ENCODE measurements around the gene GPR62.

GPR62 gene

GRCh38 chr3:51934991-51935885 is 19.9 kb upstream of the GPR62 start:
- no peak overlapping the region for H3K27ac Mint-ChIP-seq
- peaks cover 67% of the 10 kb centered on the region for H3K36me3 Mint-ChIP-seq
- H3K9me3 Mint-ChIP-seq = no peaks in the 10 kb centered on the region
- DNase-seq (ENCODE audit: low spot score in 2 of 2) (peak in 1 of 2 donors; percentile 46), ATAC-seq (no peak)
- H3K4me3 Mint-ChIP-seq = no peak overlapping the region
- peaks cover 9% of the 10 kb centered on the region for H3K4me1 Mint-ChIP-seq

GRCh38 chr3:51935886-51936755 is 19.1 kb upstream of the GPR62 start:
- Mint-ChIP-seq H3K27ac (no peak overlapping the region), H3K9me3 (no peaks in the 10 kb centered on the region), H3K36me3 (peaks cover 70% of the 10 kb centered on the region), H3K4me3 (no peak overlapping the region), H3K4me1 (peaks cover 18% of the 10 kb centered on the region)
- ATAC-seq (no peak), DNase-seq (ENCODE audit: low spot score in 2 of 2) (peak in 1 of 2 donors; percentile 40)

- Mint-ChIP-seq H3K27ac (no peak overlapping the region), H3K9me3 (no peaks in the 10 kb centered on the region), H3K4me1 (peaks cover 23% of the 10 kb centered on the region), H3K4me3 (no peak overlapping the region), H3K36me3 (peaks cover 61% of the 10 kb centered on the region)
- DNase-seq (ENCODE audit: low spot score in 2 of 2) (peak in 1 of 2 donors; percentile 47), ATAC-seq (no peak)
Observed at GRCh38 chr3:51937014-51937413, 18.2 kb upstream of the GPR62 start.

GRCh38 chr3:51937611-51938450 is 17.4 kb upstream of the GPR62 start:
- DNase-seq (ENCODE audit: low spot score in 2 of 2) = no peak
- Mint-ChIP-seq H3K27ac (peak overlapping the region; percentile 48), H3K36me3 (peaks cover 53% of the 10 kb centered on the region), H3K4me1 (peaks cover 31% of the 10 kb centered on the region), H3K4me3 (no peak overlapping the region), H3K9me3 (no peaks in the 10 kb centered on the region)
- ATAC-seq = no peak

- DNase-seq (ENCODE audit: low spot score in 2 of 2) (no peak), ATAC-seq (no peak)
- Mint-ChIP-seq H3K9me3 (no peaks in the 10 kb centered on the region), H3K4me3 (no peak overlapping the region), H3K4me1 (peaks cover 34% of the 10 kb centered on the region), H3K27ac (peak overlapping the region; percentile 48), H3K36me3 (peaks cover 52% of the 10 kb centered on the region)
Observed at GRCh38 chr3:51938780-51939425, 16.3 kb upstream of the GPR62 start.

GRCh38 chr3:51940648-51941462 is 14.3 kb upstream of the GPR62 start:
- Mint-ChIP-seq H3K4me1 (peaks cover 34% of the 10 kb centered on the region), H3K9me3 (no peaks in the 10 kb centered on the region), H3K27ac (peak overlapping the region; percentile 20), H3K4me3 (peak overlapping the region; percentile 85), H3K36me3 (peaks cover 32% of the 10 kb centered on the region)
- DNase-seq (ENCODE audit: low spot score in 2 of 2) (no peak), ATAC-seq (no peak)

GRCh38 chr3:51941463-51941797 is 13.8 kb upstream of the GPR62 start:
- no peak for ATAC-seq
- Mint-ChIP-seq H3K4me3 (peak overlapping the region; percentile 85), H3K9me3 (no peaks in the 10 kb centered on the region), H3K27ac (peak overlapping the region; percentile 89), H3K4me1 (peaks cover 34% of the 10 kb centered on the region), H3K36me3 (peaks cover 26% of the 10 kb centered on the region)
- DNase-seq (ENCODE audit: low spot score in 2 of 2) = no peak

GRCh38 chr3:51941798-51942602 is 13.2 kb upstream of the GPR62 start, which contains the start of the genes PARP3 and RRP9:
PARP3 (plus strand) TSS chr3:51942363; CDS start chr3:51943356, 993 bp downstream.
RRP9 (minus strand) TSS chr3:51941904; CDS start chr3:51941867, 37 bp downstream.
- ATAC-seq = peak; percentile 92
- H3K4me3 Mint-ChIP-seq = peak within 1 kb of the TSS; percentile 85
- peak within 1 kb of the TSS; percentile 89 for H3K27ac Mint-ChIP-seq
- DNase-seq (ENCODE audit: low spot score in 2 of 2) = peak; percentile 98 to 99
- peaks cover 21% of the 10 kb centered on the region for H3K36me3 Mint-ChIP-seq
- H3K9me3 Mint-ChIP-seq = no peaks in the 10 kb centered on the region
- H3K4me1 Mint-ChIP-seq = peaks cover 34% of the 10 kb centered on the region

GRCh38 chr3:51942603-51943450 is 12.4 kb upstream of the GPR62 start:
- Mint-ChIP-seq H3K4me1 (peaks cover 34% of the 10 kb centered on the region), H3K4me3 (peak overlapping the region; percentile 85), H3K9me3 (no peaks in the 10 kb centered on the region), H3K27ac (peak overlapping the region; percentile 89), H3K36me3 (peaks cover 12% of the 10 kb centered on the region)
- ATAC-seq (peak; percentile 27), DNase-seq (ENCODE audit: low spot score in 2 of 2) (peak in 1 of 2 donors; percentile 76)

GRCh38 chr3:51943451-51944391 is 11.5 kb upstream of the GPR62 start:
- Mint-ChIP-seq H3K9me3 (no peaks in the 10 kb centered on the region), H3K4me3 (peak overlapping the region; percentile 85), H3K36me3 (peaks cover 4% of the 10 kb centered on the region), H3K4me1 (peaks cover 34% of the 10 kb centered on the region), H3K27ac (no peak overlapping the region)
- ATAC-seq = no peak
- no peak for DNase-seq (ENCODE audit: low spot score in 2 of 2)

- peaks cover 4% of the 10 kb centered on the region for H3K36me3 Mint-ChIP-seq
- peak overlapping the region; percentile 26 for H3K27ac Mint-ChIP-seq
- no peak for ATAC-seq
- DNase-seq (ENCODE audit: low spot score in 2 of 2) = no peak
- H3K4me3 Mint-ChIP-seq = no peak overlapping the region
- H3K4me1 Mint-ChIP-seq = peaks cover 28% of the 10 kb centered on the region
- no peaks in the 10 kb centered on the region for H3K9me3 Mint-ChIP-seq
Observed at GRCh38 chr3:51944451-51945021, 10.6 kb upstream of the GPR62 start.
